HG03571 (cell line): ENCODE data around the gene CPD.
"Not testable (repeated sequence)": the region's sequence is repeated elsewhere in the genome, so short reads cannot be mapped to it uniquely, and the experiment has no call there.

Experiments used
- ATAC-seq: cut with Tn5 transposase; IDR thresholded peaks from one replicate; pipeline ENCODE4 v1.9.1; 2021; ENCODE audit not compliant: unreplicated experiment

CPD gene

DNA sequence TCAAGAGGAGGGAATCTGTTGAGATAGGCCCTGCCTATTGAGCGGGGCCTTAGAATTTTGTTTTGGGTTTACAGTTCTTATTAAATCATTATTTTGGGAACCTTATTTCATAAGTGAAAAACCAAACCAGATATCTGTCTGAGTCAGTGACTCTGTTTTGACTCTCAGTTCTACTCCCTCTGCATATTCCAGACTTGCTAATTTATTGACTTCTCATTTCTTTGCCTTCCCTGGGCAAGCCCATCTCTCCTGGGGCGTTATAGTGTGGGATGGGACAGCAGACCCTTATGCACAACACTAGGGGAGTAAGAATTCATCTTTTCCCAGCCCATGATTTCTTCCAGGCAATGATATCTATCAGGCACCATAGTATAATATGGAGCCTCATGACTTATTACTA, 45.7 kb downstream of the CPD start:
- ATAC-seq: no peak

DNA sequence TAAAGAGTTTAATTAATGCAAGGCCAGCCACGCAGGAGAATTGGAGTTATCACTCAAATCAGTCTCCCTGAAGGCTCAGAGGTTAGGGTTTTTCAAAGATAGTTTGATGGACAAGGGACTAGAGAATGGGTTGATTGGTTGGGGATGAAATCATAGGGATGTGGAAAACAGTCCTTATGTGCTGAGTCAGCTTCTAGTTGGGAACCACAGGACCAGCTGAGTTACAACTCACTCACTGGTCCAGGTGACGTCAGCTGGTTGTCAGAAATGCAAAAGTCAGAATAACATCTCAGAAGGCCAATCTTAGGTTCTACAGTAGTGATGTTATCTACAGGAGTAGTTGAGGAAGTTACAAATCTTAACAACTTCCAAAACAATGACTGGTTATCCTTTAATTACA, 47.6 kb downstream of the CPD start:
- no peak for ATAC-seq

DNA sequence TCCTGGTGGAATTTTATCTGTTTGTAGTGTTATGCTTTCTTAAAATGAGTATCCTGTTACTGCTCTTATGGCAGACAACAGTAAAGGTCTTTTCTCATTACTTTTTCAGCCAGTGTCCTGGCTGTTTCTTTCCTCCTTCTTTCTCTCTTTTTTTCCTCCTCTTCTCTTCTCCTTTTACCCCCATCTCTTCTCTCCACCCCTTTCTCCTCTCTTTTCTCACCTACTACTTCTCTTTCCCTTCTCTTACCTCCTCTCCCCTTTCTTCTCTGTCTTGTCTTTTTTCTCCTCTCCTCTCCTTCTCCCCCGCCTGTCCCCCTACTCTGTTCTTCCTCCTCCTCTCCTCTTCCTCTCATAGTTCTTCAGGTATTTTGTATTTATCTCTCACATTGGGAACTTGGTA, 48.9 kb downstream of the CPD start:
- ATAC-seq: no peak

DNA sequence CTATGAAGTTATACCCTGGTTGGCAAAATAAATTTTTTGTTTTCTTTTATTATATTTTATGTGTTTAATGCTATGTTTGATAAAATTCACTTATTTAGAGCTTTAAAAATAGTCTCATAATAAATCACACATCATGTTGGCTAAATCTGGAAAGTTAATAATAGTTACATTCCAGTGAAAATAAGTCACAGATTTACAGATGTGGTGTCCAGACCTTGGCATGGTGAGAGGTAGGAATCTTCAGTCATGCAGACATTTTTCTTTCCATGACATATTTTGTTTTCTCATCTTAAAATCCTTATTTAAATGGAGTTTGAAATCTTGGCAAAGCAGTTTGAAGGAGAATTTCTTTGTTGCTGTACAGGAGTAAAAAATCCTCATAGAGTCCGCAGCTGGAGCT, 50.4 kb downstream of the CPD start:
- no peak for ATAC-seq

DNA sequence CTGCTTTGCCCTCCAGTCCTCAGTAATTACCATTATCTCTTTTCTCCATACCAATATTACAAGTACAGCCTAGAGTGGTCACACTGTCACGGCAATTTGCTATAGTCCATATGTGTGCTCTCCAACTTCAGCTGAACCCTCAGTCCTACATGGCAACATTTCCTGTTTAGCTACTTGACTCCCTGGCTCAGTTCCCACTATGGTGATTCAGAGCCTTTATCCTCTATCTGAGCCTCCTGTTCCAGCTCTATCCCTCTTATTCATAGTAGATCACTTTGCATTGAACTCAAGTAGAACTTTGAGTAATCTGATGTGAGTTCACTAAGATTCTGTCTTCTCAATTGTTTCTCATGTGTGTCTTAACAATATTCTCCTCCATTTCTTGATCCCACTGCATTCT, 54.8 kb downstream of the CPD start:
- ATAC-seq: no peak

DNA sequence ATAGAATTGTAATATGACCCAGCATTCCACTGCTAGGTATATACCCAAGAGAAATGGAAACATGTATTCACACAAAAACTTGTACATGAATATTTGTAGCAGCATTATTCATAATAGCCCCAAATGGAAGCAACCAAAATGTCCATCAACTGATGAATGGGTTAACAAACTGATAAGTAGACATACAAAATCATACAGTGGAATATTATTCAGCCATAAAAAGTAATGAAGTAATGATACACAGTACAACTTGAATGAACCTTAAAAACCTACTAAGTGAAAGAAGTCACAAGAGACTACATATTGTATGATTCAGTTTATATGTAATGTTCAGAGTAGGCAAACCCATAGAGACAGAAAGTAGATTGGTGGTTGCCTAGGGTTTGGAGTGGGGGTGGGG, 58.0 kb downstream of the CPD start:
- no peak for ATAC-seq

DNA sequence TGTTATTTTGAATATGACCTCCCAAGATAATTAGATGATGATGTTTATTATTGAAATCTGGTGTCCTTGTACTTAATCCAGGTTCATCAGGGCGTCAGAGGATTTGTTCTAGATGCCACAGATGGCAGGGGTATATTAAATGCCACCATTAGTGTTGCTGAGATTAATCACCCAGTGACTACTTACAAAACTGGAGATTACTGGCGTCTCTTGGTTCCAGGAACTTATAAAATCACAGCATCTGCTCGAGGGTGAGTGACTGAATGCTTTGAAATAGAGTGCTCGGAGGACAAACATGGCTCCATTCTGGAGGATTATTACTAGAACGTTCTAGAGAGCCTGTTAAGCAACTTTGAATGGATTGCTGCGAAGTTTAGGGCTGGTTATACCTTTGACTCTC, 65.0 kb downstream of the CPD start:
- ATAC-seq: no peak

DNA sequence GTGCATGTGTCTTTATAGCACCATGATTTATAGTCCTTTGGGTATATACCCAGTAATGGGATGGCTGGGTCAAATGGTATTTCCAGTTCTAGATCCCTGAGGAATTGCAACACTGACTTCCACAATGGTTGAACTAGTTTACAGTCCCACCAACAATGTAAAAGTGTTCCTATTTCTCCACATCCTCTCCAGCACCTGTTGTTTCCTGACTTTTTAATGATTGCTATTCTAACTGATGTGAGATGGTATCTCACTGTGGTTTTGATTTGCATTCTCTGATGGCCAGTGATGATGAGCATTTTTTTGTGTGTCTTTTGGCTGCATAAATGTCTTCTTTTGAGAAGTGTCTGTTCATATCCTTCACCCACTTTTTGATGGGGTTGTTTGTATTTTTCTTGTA, 67.9 kb downstream of the CPD start:
- not testable (repeated sequence) for ATAC-seq

DNA sequence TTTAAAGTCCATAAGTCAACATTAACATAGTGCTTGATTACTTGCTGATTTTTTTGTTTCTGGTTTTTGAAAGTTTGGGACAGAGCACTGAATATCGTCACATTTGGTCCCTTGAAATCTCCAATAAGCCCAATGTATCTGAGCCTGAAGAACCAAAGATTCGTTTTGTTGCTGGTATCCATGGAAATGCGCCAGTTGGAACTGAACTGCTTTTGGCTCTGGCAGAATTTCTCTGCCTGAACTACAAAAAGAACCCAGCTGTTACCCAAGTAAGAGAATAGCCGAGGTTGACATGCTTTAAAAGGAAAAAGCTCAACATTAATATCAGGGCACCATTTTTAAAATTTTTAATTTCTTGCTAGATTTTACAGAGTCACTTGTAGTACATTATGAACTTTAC, 70.8 kb downstream of the CPD start:
- no peak for ATAC-seq

DNA sequence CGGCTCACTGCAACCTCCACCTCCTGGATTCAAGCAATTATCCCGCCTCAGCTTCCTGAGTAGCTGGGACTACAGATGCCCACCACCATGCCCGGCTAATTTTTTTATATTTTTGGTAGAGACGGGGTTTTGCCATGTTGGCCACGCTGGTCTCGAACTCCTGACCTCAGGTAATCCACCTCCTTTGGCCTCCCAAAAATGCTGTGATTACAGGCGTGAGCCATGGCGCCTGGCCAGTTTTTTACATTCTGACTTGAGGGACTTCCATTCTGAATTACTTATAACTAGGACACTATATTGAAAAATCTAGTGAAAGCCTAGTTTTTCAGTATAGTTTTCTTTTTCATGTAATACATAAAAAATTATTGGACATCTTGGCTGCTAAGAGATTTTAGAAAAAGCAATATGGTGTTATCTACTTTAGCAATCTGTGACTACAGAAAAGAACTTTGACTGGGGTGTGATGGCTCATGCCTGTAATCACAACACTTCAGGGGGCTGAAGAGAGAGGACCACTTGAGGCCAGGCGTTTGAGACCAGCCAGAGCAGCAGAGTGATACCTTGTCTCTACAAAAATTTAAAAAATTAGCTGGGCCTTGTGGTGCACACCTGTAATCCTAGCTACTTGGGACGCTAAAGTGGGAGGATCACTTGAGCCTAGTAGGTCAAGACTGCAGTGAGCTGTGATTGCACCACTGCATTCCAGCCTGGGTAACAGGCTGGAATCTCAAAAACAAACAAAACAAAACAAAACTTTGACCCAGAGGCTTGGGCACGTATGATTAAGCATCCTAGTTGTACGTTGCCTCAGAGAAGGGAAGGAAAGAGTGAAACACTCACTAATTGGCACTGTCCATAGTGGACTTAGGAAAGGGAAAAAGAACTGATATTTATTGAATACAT, 71.6 kb downstream of the CPD start:
- no peak for ATAC-seq

DNA sequence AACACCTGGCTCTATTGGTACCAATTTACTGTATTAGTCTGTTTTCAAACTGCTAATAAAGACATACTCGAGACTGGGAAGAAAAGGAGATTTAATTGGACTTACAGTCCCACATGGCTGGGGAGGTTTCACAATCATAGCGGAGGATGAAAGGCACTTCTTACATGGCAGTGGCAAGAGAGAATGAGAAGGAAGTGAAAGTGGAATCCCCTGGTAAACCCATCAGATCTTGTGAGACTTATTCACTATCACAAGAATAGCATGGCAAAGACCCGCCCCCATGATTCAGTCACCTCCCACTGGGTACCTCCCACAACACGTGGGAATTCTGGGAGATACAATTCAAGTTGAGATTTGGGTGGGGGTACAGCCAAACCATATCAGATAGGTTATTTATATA, 75.9 kb downstream of the CPD start:
- ATAC-seq: no peak

DNA sequence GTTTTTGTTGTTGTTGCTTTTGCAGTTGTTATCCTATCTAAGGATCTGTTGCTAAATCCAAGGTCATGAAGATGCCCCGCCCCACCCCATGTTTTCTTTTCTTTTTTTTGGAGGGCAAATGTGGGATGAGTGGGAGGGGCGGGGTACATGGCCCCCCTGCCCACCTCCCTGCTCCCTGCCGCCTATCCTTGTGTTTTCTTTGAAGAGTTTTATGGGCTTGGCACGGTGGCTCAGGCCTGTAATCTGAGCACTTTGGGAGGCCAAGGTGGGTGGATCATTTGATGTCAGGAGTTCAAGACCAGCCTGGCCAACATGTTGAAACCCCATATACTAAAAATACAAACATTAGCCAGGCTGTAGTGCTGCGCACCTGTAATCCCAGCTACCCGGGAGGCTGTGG, 79.6 kb downstream of the CPD start:
- ATAC-seq: no peak

DNA sequence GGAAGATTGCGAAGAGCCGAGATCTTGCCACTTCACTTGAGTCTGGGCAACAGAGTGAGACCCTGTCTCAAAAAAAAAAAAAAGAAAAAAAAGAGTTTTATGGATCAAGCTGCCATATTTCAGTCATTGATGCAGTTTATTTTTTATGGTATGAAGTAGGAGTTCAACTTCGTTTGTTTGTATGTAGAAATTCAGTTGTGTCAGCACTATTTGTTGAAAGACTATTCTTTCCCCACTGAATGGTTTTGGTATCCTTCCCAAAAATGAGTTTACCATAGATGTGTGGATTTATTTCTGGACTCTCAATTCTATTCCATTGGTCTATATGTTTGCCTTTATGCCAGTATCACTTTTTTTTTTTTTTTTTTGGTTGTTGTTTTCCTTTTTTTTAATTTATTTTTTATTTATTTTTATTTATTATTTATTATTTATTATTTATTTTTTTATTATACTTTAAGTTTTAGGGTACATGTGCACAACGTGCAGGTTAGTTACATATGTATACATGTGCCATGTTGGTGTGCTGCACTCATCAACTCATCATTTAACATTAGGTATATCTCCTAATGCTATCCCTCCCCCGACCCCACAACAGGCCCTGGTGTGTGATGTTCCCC, 80.2 kb downstream of the CPD start:
- not testable (repeated sequence) for ATAC-seq

DNA sequence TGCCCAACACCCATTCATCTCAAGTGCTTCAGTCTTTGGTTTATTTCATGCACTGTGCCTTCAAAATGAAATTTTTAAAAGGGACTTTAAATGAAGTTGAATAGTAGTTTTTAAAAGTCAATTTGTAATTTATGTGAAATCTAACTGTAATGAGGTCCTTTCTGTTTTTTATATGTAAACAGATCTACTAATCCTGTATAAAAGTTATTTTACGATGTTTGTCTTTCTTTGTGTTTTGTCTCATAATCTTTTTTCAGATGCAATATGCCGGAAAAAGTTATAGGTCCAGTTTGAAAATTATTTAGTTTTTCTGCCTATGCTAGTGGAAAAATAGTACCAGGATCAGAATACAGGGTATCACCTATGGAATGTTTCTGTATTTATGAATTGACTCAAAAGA, 89.7 kb downstream of the CPD start:
- no peak for ATAC-seq

DNA sequence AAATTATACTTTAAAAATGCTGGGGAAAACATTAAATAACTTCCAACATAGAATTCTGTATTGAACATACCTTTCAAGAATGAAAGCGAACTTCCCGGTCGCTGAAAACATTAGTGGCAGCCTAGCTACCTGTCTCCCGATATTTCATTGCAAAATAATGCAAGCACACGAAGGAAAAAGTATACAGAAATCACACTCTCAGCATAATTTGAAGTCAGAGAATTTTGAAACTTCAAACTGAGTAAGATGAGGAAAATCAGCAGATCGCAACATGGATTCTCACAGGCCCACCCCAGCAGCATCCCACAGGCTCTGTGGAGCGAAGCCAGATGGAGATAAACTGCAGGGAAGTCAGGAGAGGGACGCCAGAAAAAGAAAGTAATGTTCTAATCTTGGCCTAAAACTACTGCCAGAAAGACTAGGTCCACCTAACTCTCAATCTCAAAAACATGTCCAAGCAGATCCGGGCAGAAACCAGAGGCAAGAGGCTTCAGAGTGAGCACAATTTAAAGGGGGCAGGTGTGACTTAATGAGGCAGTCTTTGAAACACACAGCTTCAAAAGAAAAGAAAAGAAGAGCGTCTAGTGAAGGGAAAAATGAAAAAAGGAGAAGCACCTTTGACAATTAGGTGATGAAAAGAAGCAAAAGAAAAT, 93.6 kb downstream of the CPD start:
- no peak for ATAC-seq

DNA sequence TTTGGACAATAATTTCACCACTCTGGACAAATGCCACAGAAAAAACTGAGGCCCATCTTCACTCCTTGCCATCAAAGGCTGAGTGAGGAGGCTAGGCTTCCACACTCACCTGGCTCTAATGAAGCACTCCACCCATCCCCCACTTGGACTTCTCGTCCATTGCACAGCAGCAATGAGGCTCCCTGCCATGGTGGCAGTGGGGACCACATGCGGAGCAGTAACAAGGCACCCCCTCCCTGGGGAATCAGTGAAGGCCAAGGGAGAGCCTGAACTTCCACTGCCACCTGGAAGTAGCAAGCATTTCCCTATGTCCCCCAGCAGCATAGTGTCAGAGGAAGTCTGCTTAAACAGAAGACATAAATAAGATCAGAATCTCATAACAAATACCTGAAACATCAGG, 96.5 kb downstream of the CPD start:
- ATAC-seq: no peak

DNA sequence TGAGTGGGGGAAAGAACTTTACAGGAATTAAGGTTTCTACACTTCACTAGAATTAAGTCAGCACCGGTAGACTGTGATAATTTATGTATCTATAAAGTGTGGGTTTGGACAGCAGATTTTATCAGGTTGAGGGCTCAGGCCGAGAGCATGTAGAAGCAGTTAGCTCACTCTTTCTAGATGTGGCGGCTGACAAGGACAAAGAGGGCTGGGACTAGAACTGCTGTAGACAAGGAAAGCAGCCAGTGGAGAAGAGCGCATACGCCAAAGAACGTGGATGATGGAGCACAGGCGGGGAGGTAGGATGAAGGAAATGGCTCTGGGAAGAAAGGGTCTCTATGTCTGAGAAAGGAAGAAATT, 98.0 kb downstream of the CPD start:
- peak; percentile 32 for ATAC-seq

DNA sequence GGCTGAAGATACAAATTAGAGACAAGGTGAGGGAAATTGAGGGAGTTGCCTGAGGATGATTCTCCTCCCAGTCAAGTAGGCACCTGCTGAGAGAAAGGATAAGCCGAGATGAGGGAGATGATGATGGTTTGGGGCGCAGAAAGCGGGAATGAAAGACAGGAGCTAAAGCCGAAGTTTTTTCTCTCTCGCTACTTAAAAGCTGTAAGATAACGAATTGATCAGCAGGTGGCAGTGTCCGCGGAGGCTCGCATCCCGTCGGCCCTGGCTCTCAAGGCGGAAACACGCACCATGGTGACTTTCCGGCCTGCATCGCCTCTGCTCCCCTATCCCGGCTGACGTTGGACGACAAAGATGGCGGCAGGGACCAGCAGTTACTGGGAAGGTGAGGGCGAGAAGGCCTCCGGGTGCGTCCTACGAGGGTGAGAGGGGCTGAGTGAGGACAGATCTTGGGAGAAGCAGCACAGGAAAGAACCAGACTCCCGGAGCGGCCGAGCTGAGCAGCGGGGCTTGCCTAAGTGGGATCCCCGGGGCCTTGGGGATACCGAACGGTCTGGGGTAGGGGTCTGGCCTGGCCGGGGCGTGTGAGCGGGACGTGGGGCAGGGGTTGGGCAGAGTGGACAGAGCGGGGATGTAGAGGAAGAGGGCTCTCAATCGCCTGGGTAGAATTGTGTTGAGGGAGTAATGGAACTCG, 98.5 kb downstream of the CPD start, which contains the start of gene GOSR1:
TSS of gene GOSR1 (plus strand) at position 326 of the 691 bp plus-strand sequence. CDS start at position 352, 26 bp downstream.
- ATAC-seq: peak; percentile 92

DNA sequence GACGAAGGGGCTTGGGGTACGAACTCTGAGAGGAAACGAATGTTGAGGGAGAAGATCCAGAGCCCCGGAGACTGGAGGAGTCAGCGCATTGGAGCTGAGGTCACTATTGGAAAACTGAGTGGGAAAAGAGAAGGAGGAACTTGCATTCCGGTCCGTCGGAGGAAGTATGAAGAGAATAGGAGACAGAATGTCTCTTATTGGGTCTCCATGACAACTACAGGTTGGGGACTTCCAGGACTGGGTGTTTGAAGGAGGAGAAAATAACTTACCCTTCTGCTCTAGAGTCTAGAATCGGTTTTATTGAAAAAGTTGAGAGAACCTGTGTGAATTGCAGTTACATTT, 99.0 kb downstream of the CPD start:
- ATAC-seq: no peak

DNA sequence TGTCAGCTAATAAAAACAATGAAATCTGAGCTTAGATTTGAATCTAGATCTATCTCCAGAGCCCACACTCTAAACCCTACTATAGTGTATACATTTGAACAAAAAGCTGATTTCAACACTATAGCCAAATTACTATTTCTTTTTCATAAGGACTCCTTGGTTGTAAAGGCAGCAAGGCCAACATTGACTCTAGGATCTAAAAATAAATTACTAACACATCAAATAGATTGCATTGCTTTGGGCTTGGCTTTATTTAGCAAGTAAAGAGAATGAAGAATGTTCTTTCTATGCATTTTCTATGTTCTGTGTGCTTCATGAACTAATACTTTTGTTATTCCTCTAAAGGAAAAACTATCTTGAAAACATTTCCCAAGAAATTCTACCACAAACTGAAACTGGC, 103.8 kb downstream of the CPD start:
- no peak for ATAC-seq

DNA sequence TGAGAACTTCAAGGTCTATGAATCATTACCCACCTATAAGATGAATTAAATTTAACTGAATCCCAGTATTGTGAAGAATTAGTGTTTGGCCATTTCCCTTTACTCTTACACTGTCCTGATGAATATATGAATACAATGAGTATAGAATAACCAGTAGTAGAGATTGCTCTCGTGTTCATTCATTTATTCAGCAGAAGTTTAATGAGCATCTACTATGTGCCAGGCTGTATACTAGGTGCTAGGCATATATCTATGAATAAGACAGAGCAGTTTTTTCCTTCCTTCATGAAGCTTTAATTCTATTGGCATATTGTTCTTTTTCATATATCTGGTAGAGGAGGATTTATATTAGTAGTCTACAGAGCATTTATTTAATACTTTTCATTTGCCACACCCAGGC, 104.4 kb downstream of the CPD start:
- no peak for ATAC-seq

DNA sequence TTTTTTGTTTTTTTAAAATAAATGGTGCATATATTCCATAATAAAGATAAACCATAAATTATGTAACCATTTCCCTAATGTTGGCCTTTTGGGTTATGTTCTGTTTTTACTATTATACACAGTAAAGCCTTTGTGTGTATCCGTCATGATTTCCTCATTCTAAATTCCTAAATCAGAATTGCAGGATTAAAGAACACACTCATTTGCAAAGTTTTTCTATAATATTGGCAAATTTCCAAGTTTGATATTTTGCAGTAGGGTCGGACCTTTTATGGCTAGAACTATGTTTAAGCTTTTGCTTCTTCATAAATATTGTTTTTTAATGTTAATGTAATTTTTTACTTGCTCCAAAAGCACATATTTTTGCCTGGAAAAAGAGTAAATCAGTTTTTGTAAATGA, 115.1 kb downstream of the CPD start:
- no peak for ATAC-seq
